B cell (primary cell): ENCODE results near the gene CTNNA2.

Experiments used
- EZH2 ChIP-seq: IDR thresholded peaks from 2 replicates; pipeline ENCODE4 v1.6.1; 2012; ENCODE audit warnings: borderline replicate concordance, low read depth, mild to moderate bottlenecking, moderate library complexity, low read length; ENCODE audit not compliant: insufficient read depth, poor library complexity, severe bottlenecking
- TF ChIP-seq, protein P1 (sequence below): fragments of 200-600 bp; IDR thresholded peaks from one replicate; pipeline ENCODE4 v1.8.0; 2022; ENCODE audit warnings: antibody characterized with exemption, mild to moderate bottlenecking

DNA sequence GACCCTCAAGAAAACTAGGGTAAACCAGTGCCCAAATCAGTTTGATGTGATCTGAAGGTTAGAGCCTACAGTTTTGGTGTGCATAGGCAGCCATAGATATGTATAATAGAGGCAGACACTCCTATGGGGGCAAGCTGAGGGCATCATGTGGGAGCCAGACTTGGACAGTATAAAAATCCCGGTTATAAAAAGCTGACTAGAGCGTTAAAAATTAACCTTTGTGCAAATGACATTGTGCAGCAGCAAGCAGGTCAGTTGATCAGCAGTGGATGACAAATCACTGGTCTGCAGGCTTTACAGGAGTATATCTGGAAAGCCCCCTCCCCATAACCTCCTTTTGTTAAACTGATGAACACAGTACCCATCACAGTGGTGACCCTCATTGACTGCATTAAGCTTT lies 107.8 kb downstream of the CTNNA2 start:
- TF ChIP-seq, protein P1, sequence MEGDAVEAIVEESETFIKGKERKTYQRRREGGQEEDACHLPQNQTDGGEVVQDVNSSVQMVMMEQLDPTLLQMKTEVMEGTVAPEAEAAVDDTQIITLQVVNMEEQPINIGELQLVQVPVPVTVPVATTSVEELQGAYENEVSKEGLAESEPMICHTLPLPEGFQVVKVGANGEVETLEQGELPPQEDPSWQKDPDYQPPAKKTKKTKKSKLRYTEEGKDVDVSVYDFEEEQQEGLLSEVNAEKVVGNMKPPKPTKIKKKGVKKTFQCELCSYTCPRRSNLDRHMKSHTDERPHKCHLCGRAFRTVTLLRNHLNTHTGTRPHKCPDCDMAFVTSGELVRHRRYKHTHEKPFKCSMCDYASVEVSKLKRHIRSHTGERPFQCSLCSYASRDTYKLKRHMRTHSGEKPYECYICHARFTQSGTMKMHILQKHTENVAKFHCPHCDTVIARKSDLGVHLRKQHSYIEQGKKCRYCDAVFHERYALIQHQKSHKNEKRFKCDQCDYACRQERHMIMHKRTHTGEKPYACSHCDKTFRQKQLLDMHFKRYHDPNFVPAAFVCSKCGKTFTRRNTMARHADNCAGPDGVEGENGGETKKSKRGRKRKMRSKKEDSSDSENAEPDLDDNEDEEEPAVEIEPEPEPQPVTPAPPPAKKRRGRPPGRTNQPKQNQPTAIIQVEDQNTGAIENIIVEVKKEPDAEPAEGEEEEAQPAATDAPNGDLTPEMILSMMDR = no peak
- TF ChIP-seq EZH2 = no peak
